NCI-H146 (cell line): ENCODE results near the gene ZNF821.
A peak's percentile ranks its signal among the peaks of the same experiment; 100 is the strongest.
"Not testable (repeated sequence)": the region's sequence is repeated elsewhere in the genome, so short reads cannot be mapped to it uniquely, and the experiment has no call there.

ENCODE experiments used
- DNase-seq: peaks from one replicate; lab custom pipeline; 2025; lab: John Stamatoyannopoulos, UW

The ZNF821 gene, protein sequence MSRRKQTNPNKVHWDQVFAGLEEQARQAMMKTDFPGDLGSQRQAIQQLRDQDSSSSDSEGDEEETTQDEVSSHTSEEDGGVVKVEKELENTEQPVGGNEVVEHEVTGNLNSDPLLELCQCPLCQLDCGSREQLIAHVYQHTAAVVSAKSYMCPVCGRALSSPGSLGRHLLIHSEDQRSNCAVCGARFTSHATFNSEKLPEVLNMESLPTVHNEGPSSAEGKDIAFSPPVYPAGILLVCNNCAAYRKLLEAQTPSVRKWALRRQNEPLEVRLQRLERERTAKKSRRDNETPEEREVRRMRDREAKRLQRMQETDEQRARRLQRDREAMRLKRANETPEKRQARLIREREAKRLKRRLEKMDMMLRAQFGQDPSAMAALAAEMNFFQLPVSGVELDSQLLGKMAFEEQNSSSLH

DNA sequence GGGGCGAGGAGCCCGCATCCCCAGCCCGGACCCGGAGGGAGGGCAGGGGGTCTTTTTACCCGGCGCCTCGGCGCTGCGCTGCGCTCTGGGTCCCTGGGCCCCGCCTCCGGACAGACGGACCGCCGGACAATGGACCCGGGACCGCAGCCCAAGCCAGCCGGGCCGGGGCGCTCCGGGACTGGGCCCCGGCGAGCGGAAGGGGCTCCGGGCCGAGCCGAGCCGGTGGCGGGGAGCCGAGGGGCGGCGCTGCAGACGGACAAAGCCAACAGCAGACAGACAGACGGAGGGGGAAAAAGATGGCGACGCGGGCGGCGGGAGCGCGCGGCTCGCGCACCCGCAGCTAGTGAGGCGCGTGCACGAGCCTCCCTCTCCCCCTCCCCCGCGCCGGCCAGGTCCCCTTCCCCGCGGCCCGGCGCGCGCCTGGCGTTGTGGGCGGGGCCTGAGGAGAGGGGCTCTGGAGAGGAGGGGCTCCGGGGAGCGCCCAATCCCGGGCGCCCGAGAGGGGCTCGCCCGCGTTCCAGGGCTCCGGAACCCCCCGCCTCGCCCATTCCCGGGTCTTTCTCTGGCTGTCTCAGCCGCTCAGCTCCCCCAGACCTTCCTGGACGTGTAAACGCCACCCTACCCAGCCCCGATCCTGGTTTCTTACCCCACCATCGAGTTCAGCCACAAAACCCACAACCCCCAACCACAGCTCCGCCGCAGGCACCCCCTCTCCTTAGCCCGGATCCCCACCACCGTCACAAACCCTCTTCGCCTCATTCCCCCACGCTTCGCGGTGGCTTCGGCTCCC is at the start of gene ZNF821:
TSS of gene ZNF821 (minus strand) at position 334 of the 790 bp plus-strand sequence. CDS start 4,236 bp downstream, outside the sequence.
- peak; percentile 81 for DNase-seq

DNA sequence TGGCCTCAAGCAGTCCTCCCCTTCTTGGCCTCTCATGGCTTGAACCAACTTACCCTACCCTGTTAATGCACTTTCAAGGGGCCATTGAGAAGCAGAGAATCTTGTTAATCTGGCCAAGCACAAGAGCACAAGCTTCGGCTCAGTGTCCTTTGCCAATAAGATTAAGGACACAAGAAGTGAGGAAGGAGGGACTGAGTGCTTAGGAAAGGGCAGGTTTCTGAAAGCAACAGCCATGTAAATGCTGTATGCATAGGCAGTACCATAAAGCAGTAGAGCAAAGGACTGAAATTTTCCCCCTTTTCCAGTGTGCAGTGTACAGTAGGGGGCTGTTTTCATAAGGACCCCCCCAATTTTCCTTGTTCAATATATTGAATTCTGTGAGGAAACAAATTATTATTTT is 49.0 kb upstream of the ZNF821 start:
- DNase-seq = no peak

DNA sequence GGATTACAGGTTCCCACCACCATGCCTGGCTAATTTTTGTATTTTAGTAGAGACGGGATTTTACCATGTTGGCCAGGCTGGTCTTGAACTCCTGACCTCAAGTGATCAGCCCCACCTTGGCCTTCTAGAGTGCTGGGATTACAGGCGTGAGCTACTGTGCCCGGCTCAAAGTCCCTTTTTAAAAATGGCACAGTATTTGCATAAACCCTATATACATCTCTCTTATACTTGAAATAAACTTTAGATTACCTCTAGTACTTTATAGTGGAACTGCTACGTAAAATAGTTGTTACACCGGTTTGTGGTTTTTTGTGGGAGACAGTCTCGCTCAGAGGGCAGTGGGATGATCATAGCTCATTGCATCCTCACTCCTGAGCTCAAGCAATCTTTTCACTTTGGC is 47.6 kb upstream of the ZNF821 start:
- no peak for DNase-seq

DNA sequence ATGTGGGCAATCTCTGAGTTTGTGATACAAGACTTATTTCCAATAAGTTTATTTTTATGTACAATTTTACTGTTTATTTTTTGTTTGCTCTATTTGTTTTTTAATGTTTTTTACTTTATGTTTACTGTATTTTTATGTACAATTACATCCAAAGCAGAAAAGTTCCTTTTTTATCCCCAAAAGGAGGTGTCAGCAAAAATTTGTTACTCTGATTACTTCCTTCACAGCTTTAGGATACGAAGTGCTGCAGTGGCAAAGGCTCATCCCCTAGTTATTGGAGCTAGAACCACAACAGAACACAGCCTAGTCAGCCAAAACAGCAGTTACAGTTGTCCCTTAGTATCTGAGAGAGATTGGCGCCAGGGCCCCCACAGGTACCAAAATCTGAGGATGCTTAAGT is 47.0 kb upstream of the ZNF821 start:
- no peak for DNase-seq

DNA sequence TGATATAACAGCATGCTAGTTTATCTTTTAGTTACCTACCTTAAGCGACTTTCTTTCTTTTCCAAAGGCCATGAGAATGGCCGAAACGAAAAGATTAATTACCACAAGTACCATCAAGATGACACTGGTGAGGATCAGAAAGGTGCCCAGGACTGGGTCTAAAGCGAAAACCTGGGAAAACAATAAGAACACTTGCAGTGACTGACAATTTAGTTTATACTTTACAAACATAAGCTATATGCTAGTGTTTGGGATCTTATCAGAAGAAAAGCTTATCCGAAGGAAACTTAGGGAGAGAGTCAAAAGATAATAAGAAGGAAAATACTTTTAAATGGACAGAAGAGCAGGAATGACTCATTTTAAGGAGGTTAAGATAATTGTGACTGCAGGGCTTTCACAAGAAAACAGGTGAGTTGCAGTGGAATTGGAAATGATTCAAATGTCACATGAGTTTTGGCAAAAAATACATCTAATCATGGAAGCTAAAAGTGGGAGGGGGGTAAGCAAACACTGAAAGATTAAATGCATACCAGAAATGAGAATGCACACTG is 46.1 kb upstream of the ZNF821 start:
- DNase-seq = no peak

DNA sequence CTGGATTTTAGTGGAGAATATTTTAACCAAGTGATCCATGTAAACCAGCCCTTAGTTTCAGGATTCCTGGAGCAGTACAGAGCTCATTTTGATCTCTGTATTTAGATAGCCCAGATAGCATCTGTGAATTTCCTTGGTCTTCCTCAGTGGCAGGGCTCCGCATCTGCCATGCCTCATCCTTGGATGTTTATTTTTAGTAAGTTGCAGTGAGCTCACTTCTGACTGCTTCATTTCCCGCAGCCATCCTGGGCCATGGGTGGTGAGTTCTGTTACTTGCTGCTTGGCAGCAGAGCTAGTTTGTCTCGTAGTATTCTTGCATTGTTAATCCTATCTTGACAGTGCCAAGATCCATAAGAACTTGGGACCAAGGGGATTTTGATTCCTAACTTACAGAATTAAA is 45.1 kb upstream of the ZNF821 start:
- DNase-seq = no peak

DNA sequence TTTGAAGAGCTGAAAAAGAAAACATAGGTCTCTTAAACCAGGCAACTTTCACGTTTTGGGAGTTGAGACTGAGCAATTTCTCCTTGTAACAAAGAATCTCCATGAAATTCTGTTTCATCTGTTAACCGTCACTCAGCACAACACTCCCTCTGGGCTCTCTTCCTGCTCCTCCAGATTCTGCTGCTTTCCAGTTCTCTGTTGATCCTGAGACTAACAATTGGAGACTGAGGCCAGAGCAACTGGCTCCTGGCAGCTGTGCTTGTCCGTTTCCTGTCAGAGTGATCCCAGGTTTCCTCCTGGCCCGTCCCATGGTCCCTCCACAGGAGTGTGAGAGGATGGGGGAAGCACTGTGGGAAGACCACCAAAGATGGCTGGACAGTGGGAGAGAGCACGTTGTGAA is 43.8 kb upstream of the ZNF821 start:
- no peak for DNase-seq

DNA sequence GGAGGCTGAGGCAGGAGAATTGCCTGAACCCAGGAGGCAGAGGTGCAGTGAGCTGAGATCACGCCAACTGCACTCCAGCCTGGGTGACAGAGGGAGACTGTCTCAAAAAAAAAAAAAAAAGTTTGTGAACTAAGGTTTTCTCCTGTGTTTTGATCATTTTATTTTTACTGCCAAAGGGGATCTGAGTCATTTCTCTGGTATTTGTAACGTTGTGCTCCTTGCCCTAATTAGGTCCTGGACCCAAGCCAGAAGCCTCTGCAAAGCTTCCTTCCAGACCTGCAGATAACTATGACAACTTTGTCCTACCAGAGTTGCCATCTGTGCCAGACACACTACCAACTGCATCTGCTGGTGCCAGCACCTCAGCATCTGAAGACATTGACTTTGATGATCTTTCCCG is 43.4 kb upstream of the ZNF821 start:
- DNase-seq = no peak

DNA sequence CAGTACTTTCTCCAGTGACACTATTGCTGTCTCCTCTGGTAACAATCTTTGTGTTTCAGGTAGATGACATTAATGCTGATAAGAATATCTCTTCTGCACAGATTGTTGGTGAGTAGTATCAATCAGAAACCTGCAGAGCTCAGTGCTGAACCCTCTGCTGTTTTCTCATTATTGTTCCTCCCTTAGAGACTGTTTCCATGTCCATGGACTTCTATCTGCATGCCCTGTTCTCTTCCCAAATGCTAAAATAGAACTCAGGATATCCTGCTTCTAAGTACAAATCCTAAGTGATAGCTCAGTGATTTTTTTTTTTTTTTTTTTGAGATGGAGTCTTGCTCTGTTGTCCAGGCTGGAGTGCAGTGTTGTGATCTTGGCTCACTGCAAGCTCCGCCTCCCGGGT is 40.7 kb upstream of the ZNF821 start:
- DNase-seq = no peak

DNA sequence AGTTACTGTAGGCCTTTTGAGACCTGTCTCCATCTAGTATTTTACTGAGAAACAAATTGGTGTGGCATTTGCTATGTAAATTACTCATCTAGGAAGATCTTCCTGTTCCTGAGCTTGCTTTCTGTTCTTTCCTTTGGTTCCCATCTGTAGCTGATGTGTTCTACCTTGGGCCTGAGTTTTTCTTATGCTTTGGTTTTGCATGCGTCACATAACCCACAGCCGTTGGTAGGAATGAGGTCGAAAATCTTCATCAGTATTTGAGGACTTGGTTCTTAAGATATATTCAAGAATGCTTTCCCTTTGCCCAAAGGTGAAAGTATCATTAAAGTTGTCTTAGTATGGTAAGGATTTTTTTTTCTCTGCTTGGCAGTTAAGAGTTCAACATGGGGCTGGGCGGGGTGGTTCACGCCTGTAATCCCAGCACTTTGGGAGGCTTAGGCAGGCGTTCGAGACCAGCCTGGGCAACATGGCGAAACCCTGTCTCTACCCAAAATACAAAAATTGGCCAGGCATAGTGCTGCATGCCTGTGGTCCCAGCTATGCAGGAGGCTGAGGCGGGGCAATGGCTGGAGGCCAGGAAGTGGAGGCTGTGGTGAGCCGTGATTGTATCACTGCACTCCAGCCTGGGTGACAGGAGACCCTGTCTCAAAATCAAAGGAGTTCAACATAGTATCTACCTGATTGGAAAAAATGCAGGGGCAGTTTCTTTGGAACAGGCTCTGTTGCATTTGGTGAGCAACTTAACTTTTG is 40.1 kb upstream of the ZNF821 start:
- DNase-seq = no peak

DNA sequence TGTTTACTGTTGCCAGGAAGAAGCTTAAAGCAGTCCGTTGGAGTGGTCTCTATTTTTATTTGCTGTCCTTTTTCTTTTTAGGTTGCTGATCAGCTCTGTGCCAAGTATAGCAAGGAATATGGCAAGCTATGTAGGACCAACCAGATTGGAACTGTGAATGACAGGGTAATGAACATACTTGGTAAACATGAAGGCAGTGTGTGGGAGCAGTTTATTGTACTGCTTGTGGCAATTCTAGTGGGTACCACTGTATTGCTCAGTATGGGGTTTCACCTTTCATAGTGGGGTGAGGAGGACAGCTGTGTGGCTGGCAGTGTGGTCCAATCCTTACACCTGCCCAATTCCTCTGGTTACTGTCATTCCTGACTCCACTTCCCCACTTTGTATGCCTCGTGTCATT is 36.7 kb upstream of the ZNF821 start:
- DNase-seq = no peak

DNA sequence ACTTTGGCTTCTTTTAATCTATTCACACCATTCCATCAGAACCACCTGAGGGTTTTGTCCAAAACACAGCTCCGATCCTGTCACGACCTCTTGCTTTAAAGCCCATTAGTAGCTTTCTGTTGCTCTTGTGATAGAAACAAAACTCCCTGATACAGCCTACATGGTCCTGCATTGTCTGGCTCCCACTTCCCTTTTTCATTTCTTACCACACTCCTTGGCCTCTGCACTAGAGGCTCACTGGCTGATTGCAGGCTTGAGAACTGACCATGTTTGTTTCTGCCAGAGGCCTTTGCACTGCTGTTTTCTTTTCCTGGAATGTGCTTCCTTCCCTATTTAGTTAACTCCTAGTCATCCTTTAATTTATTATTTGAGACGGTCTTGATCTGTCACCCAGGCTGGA is 35.1 kb upstream of the ZNF821 start:
- DNase-seq = no peak

DNA sequence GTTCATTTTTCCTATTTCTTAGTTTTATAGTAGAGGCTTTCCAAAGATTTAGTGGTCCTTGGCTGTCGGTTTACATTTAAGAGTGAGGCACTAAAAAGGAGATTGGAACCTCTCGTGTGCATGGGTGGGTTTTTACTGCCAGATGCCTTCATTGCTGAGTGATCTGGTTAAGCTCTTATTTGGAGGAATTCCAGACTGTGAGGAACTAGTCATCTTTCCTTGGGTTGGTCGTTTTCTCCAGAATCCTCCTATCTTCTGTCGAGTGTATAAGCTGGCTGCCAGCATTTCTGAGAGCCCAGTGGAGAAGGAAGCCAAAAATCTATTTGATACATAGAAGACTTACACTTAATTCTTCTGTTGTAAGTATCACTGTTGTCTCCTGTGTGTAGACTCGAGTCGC is 33.9 kb upstream of the ZNF821 start:
- DNase-seq = no peak

DNA sequence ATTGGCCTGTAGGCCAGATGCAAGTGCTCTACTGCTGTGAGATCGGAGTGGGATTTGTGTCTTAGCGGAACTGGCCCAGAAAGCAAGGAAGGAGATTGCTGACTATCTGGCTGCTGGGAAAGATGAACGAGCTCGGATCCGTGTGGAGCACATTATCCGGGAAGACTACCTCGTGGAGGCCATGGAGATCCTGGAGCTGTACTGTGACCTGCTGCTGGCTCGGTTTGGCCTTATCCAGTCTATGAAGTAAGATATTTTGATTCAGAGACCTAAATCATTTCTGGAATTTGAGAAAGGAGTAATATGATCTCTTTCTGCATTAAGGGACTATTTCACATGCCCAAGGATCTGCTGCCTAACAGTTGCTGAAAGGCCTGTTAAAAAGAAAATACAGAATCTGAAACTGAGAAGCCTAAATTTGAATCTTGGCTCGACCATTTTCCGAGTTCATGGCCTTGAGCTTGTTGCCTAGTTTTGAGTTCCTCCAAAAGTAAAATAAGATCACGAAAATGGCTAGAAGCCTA is 32.5 kb upstream of the ZNF821 start:
- no peak for DNase-seq

DNA sequence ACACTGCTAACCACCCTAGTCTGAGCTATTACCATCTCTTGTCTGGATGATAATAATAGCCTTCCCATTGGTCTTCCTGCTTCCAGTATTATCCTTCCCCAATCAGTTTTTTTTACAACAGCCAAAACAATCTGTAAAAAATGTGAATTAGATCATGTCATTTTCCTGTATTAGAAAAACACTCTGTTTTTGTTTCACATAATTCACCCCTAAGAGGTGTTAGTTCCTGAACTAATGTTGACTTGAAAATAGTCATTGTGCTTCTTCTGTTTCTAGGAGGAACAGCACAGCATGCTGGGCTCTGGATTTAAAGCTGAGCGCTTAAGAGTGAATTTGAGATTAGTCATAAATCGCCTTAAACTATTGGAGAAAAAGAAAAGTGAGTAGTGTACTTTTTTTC is 31.4 kb upstream of the ZNF821 start:
- no peak for DNase-seq

DNA sequence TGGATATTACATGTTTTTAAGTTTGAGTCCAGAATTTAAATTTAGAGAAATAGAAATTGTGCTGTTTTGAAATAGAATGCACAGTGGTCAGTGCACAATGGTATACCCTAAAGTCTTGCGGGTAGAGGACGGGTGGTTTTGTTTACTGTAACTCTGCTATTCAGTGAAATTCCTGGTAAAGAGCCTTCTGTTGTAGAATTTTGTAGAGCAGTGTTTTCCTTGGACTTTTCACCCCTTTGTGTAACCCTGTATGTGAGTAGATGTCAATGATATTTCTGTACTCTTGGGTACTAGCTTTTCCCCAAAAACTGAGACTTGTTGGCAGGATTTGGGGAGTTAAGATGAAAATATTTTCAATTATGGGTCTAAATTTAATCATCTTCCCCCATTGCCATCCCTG is 30.8 kb upstream of the ZNF821 start:
- no peak for DNase-seq

DNA sequence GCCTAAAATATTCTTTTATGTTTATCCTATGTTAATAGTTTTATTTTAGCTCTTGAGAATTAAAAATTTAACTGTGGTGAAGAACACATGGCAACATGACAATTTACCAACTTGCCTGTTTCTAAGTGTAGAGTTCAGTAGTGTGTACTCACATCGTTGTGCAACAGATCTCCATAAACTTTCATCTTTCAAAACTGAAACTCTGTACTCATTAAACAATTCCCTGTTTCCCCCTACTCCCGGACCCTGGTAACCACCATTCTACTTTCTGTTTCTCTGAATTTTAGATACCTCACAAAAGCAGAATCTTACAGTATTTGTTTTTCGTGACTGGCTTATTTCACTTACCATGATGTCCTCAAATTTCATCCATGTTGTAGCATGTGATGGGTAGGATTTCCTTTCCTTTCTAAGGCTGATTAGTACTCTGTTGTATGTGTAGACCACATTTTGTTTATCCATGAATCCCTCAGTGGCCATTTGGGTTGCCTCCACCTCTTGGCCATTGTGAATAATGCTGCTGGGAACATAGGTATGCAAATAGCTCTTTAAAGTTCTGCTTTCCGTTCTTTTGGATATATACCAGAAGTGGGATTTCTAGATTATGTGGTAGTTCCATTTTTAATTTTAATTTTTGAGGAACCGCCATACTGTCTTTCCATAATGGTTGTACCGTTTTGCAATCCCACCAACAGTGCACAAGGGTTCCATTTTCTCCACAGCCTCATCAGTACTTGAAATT is 28.7 kb upstream of the ZNF821 start:
- DNase-seq = no peak

DNA sequence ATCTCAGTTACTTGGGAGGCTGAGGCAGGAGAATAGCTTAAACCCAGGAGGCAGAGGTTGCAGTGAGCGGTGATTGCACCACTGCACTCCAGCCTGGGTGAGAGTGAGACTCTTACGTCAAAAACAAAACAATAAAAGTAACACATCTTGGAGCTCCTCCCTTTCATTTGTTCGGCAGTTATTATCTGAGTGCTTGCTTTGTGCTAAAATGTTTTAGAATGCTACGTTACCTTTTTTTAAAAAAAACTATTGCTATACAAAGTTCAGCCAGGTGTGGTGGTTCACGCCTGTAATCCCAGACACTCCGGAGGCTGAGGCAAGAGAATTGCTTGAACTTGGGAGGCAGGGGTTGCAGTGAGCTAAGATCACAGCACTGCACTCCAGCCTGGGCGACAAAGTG is 27.1 kb upstream of the ZNF821 start:
- DNase-seq = no peak

DNA sequence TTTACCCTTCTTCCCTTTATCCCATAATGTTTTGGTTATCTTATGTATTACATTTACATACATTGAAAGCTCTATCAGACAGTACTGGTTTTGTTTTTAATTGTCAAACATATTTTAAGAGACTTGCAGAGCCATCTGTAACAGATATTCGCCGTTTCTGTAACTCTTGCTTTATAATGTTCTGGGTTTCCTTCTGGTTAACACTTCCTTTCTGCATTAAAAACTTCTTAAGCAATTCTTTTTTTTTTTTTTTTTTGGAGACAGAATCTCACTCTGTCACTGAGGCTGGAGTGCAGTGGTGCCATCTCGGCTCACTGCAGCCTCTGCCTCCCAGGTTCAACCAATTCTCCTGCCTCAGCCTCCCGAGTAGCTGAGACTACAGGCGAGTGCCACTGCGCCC is 21.8 kb upstream of the ZNF821 start:
- DNase-seq = not testable (repeated sequence)

DNA sequence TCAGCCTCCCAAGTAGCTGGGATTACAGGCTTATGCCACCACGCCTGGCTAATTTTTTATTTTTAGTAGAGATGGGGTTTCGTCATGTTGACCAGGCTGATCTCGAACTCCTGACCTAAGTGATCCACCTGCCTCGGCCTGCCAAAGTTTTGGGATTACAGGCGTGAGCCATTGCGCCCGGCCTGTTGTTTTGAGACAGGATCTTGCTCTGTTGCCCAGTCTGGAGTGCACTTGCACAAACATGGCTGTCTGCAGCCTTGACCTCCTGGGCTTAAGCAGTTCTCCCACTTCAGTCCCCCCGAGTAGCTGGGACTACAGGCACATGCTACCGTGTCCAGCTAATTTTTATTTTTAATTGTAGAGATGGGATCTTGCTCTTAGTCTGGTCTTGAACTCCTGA is 20.3 kb upstream of the ZNF821 start:
- DNase-seq = no peak

DNA sequence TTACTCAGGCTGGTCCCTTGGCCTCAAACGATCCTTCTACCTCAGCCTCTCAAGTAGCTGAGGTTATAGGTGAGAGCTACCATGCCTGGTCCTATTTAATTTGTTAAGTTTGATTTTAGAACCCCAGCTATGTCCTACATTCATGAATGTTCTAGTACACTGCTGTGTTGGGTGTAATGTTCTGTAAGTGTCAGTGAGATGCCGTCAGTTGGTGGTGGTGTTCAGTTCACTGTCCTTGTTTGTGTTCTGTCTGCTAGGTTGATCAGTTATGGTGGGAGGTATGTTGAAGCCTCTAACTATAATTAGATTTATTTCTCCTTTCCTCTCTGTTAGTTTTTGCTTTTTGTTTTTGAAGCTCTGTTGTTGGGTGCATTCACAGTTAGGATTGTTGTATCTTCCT is 19.6 kb upstream of the ZNF821 start:
- DNase-seq = no peak
